HG02970 (cell line): ENCODE measurements around the gene DMWD.

Experiments
- ATAC-seq: cut with Tn5 transposase; IDR thresholded peaks from one replicate; pipeline ENCODE4 v1.9.1; 2021; ENCODE audit warnings: mild to moderate bottlenecking, moderate library complexity, moderate number of reproducible peaks; ENCODE audit not compliant: unreplicated experiment, low FRiP score

DMWD gene, protein sequence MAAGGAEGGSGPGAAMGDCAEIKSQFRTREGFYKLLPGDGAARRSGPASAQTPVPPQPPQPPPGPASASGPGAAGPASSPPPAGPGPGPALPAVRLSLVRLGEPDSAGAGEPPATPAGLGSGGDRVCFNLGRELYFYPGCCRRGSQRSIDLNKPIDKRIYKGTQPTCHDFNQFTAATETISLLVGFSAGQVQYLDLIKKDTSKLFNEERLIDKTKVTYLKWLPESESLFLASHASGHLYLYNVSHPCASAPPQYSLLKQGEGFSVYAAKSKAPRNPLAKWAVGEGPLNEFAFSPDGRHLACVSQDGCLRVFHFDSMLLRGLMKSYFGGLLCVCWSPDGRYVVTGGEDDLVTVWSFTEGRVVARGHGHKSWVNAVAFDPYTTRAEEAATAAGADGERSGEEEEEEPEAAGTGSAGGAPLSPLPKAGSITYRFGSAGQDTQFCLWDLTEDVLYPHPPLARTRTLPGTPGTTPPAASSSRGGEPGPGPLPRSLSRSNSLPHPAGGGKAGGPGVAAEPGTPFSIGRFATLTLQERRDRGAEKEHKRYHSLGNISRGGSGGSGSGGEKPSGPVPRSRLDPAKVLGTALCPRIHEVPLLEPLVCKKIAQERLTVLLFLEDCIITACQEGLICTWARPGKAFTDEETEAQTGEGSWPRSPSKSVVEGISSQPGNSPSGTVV

DNA sequence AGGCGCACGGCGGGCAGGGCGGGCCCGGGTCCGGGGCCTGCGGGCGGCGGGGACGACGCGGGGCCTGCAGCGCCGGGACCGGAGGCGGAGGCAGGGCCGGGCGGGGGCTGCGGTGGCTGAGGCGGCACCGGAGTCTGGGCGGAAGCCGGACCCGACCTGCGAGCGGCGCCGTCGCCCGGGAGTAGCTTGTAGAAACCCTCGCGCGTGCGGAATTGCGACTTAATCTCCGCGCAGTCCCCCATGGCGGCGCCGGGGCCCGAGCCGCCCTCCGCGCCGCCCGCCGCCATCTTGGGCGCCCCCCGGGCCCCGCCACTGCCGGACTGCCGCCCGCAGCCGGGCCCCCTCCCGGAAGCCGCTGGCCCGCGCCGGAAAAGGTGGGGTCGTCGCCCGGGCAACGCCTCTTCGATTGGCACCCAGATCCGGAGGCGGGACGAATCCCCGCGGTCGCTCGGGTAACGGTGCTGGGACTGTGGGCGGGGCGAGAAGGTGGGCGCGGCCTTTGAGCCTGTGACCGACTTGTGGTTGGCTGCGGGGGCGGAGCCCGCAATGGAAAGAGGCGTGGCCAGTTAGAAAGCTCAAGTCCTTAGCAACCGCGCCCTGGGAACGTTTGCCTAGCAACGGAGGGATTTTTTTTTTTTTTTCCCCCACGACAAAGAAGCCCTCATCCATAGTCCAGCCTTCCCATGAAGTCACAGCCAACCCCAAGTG is at the start of gene DMWD:
Gene DMWD, minus strand, starts transcription at position 376 of the 708 bp plus-strand sequence. Its CDS starts 89 bp downstream, at position 287.
- ATAC-seq: peak; percentile 93

DNA sequence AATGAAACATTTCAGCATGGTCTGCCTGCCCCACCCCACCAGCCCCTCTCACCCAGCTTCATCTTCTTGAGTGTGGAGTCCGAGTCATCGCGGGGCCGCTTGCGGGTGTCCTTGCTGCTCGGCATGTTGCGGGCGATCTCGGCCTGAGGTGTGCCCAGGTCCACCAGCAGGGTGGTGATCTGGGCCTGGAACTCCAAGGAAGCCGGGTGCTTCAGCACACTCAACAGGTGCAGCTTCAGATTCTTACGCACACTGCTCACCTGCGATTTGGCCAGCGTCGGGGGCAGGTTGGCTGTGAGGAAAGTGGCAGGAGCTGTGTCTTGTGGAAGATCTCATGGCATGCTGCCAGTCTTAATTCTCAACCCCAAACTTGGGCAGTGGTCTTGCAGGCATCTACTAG is 49.6 kb upstream of the DMWD start:
- no peak for ATAC-seq

DNA sequence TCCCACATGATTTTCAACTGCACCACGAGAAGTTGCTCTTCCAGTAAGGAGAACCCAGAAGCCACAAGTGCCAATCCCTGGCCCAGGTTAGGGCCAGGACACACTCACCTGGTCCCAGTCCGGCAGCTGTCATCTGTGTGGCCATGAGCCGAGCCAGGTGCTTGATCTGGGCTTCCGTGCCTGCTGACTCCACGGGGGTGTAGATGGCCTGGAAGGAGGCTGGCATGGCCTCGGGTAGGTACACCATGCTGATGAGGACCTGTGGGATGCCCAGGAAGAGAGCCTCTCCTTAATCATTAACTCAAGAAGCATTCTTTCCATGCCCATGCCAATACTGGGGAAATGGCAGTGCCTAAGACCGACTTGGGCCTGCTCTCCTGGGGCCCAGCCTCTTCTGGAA is 42.3 kb upstream of the DMWD start:
- no peak for ATAC-seq

DNA sequence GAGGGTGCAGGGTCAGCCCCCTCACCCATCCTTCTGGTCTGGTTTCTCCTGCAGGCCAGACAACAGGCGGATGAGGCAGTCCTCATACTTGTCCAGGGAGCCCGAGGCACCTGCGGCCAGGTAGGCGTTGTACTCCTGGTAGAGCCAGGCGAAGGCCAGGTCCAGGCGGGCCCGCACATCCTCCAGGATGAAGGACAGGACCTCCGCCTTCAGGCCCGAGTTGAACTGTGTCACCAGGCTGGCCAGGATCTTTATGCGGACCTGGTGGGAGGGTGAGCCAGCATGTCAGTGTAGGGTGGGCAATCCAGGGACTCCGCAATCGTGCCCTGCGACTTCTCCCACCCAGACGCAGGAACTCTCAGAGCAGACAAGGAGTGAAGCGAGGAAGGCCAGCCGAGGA is 36.3 kb upstream of the DMWD start:
- ATAC-seq: no peak

DNA sequence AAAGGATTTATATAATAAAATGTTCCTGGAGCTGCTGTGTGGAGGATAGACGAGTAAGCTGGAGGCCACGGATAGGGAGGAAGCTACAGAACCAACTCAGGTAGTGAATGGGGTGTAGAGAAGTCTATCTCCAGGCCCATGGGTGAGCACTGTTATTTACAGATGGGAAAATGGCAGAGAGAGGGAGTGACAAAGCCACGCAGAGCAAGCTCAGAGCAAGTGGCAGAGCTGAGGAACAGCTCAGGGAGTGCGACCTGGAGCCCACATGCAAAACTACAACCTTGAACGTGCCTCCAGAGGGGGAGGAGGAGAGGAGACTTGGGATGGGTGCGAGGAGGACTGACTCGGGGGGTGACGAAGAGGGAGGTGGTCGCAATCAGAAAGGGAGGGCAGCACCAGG is 35.9 kb upstream of the DMWD start:
- ATAC-seq: no peak

DNA sequence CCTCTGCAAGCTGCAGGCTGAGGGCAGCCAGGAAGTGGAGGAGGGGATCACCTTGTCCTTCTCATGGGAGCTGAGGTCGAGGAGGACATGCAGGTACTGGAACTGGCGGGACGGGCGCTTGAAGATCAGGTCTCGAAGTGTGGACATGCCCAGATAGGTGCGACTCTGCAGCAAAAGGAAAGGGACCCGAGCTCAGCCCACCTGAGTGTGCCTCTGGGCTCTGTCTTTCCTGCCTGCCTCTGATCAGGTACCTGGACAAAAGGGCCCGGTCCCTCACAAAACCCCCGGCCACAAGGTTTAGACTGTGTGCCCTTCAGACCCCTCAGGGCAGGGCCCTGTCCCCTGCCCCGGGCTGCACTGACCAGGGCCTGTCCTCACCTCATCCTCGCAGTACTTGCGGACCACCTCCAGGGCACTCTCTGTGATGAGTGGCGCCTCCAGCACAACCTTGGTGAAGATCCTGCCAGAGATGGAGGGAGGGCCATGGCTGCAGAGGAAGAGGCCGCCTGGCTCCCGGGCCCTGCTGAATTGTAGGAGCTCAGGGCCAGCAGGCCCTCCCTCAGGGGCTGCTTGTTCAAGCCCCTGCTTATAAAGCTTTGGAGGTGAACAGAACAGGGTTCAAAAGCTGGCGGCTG is 34.9 kb upstream of the DMWD start:
- no peak for ATAC-seq

DNA sequence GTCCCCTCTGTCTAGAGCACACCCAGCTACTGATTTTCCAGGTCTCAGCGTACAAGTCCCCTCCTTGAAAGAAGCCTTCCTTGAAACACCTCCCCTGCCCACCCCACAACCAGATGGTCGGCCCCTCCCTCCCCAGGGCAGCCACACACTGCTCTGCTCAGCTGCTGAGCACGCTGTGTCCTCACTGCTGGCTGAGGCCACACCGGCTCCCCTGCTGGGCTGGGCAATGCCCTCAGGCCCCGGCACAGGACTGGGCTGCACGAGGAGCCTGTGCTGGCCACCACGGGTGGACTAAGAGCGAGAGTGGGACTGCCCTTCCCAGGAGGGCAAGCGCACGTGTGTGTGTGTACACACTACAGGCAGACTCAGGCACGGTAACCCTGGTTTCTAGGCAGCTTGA is 34.3 kb upstream of the DMWD start:
- no peak for ATAC-seq

DNA sequence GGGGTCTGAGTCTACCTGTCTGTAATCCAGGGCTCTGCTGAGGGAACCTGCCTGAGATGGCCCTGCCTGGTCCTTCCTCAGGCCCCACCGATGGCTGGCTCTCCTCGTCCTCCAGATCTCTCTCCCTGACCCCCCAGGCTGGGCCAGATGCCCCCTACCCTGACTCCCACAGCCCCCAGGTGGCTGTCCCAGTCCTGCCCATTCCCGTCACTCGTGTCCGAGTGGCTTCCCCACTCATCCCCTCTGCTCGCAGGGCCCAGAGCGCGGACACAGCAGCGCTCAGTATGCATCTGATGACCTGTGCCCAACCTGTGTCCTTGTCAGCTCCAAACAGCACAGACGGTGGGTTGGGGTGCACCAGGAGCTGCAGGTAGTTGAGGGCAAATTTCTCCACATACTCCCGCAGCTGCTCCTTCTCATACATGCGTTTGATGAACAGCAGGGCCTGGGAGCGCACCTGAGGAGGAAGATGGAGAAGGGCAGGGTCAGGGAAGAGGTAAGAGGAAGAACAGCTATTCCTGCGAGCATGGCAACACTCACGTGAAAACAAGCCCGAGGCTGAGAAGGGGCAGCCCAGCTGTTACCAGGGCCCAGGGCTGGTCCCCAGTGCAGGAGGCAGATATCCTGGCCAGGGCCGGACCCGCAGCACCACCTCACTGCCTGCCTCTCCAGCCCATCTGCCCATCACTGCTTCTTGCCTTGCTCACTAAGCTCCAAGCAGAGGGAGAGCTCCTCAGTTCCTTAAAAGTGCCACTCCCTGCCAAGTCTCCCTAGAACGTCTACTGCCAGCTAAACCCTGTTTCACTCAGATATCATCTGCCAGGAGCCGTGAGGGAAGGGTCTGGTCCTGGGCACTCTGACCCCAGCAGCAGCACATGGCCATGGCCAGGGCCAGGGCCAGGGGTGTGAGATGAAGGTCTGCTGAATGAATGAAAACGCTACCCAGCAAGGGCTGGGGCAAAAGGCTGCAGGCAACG is 33.6 kb upstream of the DMWD start:
- ATAC-seq: no peak

DNA sequence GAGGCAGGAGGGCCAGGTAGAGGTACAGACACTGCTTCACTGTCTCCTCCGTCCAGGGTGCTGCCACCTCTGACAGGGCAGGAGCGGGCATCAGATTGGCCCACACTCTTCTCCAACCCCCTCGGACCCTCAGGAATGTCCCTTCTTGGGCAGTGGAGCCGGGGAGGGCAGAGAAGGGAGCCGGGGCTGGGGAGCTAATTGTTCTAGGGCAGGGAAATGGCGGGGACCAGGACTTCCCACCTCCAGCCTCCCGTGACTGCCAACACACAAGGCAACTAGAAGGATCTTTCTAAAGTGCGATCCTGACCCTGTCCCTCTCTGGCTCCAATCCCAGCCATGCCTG is 32.6 kb upstream of the DMWD start:
- ATAC-seq: no peak

DNA sequence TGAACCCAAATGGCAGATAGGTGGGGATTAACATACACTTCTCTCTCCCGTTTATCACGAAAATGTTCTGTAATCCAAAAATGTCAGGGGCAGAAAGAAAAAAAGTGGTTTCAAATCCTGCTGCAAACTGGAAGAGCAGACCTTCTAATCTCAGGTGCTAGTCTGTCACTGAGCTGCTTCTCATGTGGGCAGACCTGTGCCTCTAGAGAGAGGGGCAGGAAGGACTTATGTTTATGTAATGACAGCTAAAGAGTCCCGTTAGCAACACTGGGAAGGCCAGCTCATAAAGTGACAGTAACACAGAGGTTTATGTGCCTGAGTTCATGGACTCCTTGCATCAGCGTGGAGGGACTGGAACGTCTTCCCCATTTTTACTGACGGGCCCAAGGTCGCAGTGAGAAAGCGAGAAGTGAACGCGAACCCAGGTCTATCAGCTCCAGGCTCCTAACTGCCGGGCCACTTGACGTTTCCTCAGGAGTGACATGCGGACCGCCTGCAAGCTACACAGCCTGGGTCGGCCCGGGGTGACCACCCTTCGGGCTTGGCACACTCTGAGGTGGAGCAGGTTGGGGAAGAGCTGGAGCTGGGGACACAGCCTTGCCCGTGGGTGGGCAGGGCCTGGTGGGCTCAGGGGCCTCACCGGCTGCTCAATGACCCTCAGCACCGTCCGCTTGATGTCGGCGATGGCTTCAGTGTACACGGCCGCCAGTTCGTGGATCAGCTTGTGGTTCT is 32.1 kb upstream of the DMWD start:
- ATAC-seq: no peak

DNA sequence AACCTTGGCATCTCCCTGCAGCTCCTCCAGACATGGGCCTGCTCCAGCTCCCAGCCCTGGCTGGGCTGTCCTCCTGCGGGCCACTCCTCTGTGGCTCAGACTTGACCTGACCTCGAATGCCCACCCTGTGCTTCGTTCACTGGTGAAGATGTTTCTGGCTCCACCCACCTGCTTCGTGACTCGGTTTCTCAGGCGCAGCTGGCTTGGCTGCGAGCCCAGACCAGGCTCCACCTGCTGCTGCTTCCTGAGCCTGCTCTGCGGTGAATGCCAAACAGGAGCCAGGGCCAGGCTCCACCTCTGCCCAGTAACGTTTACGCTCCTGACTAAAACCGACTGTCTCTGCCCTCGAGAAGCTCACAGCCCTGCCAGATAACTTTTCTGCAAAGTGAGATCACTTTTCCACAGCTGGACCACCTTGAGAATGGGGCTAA is 31.4 kb upstream of the DMWD start:
- ATAC-seq: no peak

DNA sequence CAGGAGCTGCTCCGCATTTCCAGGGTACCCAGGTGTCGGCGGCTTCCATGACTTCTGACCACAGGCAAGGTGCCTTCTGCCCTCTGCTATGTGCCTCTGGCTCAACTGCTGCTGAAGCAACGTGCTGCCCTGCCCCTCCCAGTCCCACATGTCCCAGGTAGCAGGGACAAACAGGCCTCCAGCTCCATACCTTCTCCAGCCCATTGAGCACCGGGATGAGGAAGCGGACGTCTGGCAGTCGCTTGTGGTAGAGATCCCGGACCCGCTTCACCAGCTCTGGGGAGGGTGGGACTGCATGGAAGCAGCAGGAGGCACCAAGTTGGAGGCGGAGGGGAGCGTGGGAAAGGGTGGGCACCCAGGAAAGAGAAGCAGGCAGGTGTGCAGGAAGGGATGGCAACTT is 30.5 kb upstream of the DMWD start:
- ATAC-seq: no peak

DNA sequence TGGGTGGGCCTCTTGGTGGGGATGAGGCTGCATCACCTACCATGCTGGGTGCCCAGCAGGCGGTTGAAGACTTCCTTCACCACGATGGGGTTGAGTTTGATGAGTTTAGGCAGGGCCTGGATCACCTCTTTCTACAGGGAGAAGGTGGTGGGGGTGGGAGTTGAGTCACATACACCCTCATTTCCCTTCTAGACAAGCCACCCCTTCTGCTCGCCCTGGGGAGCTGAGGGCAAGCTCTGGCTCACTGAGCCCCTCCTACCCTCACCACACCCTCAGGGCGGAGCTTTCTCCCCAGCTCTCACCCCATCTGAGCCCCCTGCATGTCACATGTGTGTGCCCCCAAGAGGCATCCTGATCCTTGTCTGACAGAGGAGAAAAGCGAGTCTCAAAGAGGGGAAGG is 30.1 kb upstream of the DMWD start:
- ATAC-seq: no peak

DNA sequence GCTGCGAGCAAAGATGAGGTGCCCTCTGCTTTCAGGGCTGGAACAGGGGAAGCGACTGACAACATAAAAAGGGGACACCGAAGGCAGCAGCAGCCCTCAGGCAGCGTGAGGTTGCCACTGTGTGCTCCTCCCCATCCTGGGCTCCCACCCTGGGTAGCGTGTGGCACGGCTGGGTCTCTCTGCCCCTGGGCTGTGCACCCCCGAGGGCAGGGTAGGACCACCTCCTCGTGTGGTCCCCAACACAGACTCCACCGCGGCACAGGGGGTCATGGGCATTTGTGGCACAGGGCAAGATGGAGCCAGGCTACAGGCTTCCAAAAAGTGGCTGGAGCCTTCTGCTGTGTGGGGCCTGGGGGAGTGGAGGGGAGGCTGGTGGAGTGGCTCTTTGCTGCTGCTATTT is 28.9 kb upstream of the DMWD start:
- ATAC-seq: no peak

DNA sequence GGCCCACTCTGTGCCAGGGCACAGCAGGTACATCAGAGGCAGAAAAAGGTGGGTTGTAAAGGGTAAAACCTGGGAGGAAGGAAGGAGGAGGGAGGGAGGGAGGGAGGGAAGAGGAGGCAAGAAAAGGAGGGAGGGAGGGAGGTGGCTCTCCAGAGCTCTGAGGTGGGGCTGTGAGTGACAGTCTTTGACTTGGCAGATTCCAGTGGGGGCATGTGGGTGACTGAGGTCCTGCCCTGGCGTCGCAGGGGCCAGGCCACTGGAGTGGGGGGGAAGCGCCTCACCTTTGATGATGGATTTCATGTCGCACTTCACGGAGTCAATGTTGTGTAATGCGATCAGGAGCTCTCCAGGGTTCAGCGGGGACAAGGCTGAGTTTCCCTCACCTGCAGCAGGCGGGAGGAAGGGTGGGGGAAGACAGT is 28.5 kb upstream of the DMWD start:
- ATAC-seq: no peak

DNA sequence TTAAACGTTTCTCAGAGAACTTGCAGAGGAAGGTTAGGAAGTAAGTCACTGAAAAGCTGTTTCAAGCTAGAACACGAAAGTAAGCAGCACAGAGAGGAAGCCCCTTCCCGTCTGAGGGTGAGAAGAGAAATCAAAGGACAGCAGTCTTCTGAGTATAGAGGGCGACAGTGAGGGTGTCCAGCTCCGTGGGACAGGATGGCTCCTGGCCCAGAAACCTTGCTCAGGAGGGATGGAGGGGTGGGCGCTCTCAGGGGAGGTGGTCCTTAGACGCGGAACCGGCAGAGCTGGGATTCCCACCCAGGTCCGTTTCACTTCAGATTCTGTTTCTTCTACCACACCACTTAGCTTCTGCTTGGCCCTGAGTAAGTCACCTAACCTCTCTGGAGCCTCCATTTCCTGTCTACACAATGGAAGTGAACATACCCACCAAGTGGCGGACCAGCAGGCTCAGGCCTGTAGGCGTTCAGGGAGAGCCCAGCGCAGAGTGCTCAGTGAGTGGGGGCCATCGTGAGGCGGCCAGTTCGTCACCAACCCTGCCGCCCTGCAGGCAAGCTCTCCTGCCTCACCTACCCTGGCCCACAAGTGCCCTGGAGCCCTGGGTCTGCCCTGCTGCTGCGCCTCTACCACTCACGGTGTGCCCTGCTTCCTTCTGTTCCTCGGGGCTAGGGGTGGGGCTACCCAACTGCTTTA is 27.9 kb upstream of the DMWD start:
- ATAC-seq: no peak

DNA sequence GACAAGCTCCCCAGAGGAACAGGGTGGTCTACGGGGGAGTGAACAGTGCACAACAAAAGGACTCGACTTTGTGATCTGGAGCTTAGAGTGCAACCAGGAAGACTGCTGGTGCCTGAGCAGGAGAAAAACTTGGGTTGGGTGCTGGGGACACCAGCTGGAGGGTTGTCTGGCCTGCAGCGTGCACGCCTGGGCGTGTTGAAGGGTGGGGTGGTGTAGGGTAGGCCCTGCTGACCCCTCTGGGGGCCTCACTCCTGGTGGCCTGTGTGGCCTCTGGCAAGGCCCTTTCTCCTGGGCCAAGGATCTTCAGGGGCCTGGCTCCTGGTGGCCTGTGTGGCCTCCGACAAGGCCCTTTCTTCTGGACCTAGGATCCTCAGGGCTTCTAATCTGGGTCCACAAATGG is 27.1 kb upstream of the DMWD start:
- ATAC-seq: no peak

DNA sequence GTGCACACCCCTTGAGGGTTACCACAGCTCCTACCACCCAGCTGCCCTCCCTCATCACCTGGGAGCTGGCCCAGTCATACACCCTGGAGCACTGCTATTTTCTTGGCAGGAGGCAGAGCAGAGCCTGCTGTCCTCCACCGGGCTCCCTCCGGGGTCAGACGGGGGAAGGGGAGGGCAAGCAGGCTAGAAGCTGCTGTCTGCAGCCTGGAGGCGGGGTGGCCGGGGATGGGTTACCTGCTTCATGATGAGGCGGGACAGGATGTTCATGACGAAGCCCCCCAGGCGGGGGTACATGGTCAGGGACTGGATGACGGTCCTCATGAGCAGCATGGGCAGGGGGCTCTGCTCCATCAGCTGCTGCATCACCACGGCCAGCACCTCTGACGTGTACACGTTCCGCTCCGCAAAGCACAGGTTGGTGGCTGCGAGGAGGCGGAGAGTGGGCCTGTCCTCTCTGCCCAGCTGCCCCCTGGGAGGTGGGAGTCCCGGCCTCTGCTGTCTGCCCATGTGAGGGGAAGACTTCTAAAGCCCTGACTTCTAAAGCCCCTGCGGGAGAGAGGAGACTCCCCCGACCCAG is 25.2 kb upstream of the DMWD start:
- no peak for ATAC-seq
